GM21737 (cell line): Measurements from ENCODE around the gene CYP24A1.

Experiments
- ATAC-seq: cut with Tn5 transposase; IDR thresholded peaks from one replicate; pipeline ENCODE4 v1.9.1; 2021; ENCODE audit warnings: mild to moderate bottlenecking, moderate library complexity; ENCODE audit not compliant: unreplicated experiment

CYP24A1 gene

GRCh38 chr20:54158856-54159418, 14.8 kb downstream of the CYP24A1 start:
- ATAC-seq: no peak

GRCh38 chr20:54158226-54158625, 15.6 kb downstream of the CYP24A1 start:
- no peak for ATAC-seq

GRCh38 chr20:54156981-54157835, 16.6 kb downstream of the CYP24A1 start:
- no peak for ATAC-seq

GRCh38 chr20:54156522-54156921, 17.3 kb downstream of the CYP24A1 start:
- ATAC-seq: no peak

GRCh38 chr20:54155736-54156317, 18.0 kb downstream of the CYP24A1 start:
- no peak for ATAC-seq

GRCh38 chr20:54154439-54154838, 19.3 kb downstream of the CYP24A1 start:
- no peak for ATAC-seq

- ATAC-seq: no peak
Measured at GRCh38 chr20:54153847-54154246, 19.9 kb downstream of the CYP24A1 start.

- ATAC-seq: no peak
Measured at GRCh38 chr20:54153041-54153327, 20.8 kb downstream of the CYP24A1 start.

- no peak for ATAC-seq
Measured at GRCh38 chr20:54152227-54153040, 21.4 kb downstream of the CYP24A1 start.

- no peak for ATAC-seq
Measured at GRCh38 chr20:54151511-54152226, 22.1 kb downstream of the CYP24A1 start.

GRCh38 chr20:54151075-54151439, 22.7 kb downstream of the CYP24A1 start:
- no peak for ATAC-seq

- no peak for ATAC-seq
Measured at GRCh38 chr20:54149765-54150264, 24.0 kb downstream of the CYP24A1 start.

- ATAC-seq: no peak
Measured at GRCh38 chr20:54148947-54149764, 24.6 kb downstream of the CYP24A1 start.

- ATAC-seq: no peak
Measured at GRCh38 chr20:54146672-54147071, 27.1 kb downstream of the CYP24A1 start.

GRCh38 chr20:54144847-54145414, 28.9 kb downstream of the CYP24A1 start:
- ATAC-seq: no peak

- ATAC-seq: no peak
Measured at GRCh38 chr20:54140927-54141566, 32.7 kb downstream of the CYP24A1 start.

- no peak for ATAC-seq
Measured at GRCh38 chr20:54140486-54140885, 33.3 kb downstream of the CYP24A1 start.

GRCh38 chr20:54140067-54140466, 33.7 kb downstream of the CYP24A1 start:
- ATAC-seq: no peak

GRCh38 chr20:54139188-54139587, 34.6 kb downstream of the CYP24A1 start:
- no peak for ATAC-seq
